ENCODE data around the gene C16orf92.
A peak's percentile ranks its signal among the peaks of the same experiment; 100 is the strongest.

The C16orf92 gene

GRCh38 chr16:30054451-30054850 lies 31.5 kb downstream of the C16orf92 start:
- no peak overlapping the region for H3K4me3 ChIP-seq (ENCODE audit: low read depth in 1 of 2, low read length in 2 of 2)
- H3K27ac ChIP-seq (ENCODE audit: low read length): no peak overlapping the region
- peaks cover 6 to 8% of the 10 kb centered on the region in 2 donors for H3K4me1 ChIP-seq (ENCODE audit: control insufficient read depth in 1 of 2, insufficient read depth in 2 of 2, low read length in 2 of 2)
- H3K27me3 ChIP-seq (ENCODE audit: low read depth, low read length): no peaks in the 10 kb centered on the region
- H3K36me3 ChIP-seq (ENCODE audit: control insufficient read depth in 1 of 2, insufficient read depth in 2 of 2, low read length in 2 of 2): no peaks in the 10 kb centered on the region
- no peaks in the 10 kb centered on the region for H3K9me3 ChIP-seq (ENCODE audit: control insufficient read depth in 1 of 2, low read length in 2 of 2)

GRCh38 chr16:30054959-30055553 lies 32.1 kb downstream of the C16orf92 start:
- no peak overlapping the region for H3K4me3 ChIP-seq (ENCODE audit: low read depth in 1 of 2, low read length in 2 of 2)
- H3K27me3 ChIP-seq (ENCODE audit: low read depth, low read length): no peaks in the 10 kb centered on the region
- H3K27ac ChIP-seq (ENCODE audit: low read length): no peak overlapping the region
- peaks cover 6 to 8% of the 10 kb centered on the region in 2 donors for H3K4me1 ChIP-seq (ENCODE audit: control insufficient read depth in 1 of 2, insufficient read depth in 2 of 2, low read length in 2 of 2)
- H3K36me3 ChIP-seq (ENCODE audit: control insufficient read depth in 1 of 2, insufficient read depth in 2 of 2, low read length in 2 of 2): no peaks in the 10 kb centered on the region
- no peaks in the 10 kb centered on the region for H3K9me3 ChIP-seq (ENCODE audit: control insufficient read depth in 1 of 2, low read length in 2 of 2)

- no peak overlapping the region for H3K27ac ChIP-seq (ENCODE audit: low read length)
- H3K9me3 ChIP-seq (ENCODE audit: control insufficient read depth in 1 of 2, low read length in 2 of 2): no peaks in the 10 kb centered on the region
- H3K4me1 ChIP-seq (ENCODE audit: control insufficient read depth in 1 of 2, insufficient read depth in 2 of 2, low read length in 2 of 2): peaks cover 5 to 13% of the 10 kb centered on the region in 2 donors
- H3K36me3 ChIP-seq (ENCODE audit: control insufficient read depth in 1 of 2, insufficient read depth in 2 of 2, low read length in 2 of 2): peaks cover 0 to 5% of the 10 kb centered on the region in 2 donors
- H3K27me3 ChIP-seq (ENCODE audit: low read depth, low read length): no peaks in the 10 kb centered on the region
- no peak overlapping the region for H3K4me3 ChIP-seq (ENCODE audit: low read depth in 1 of 2, low read length in 2 of 2)
These were observed 37.3 kb downstream of the C16orf92 start for GRCh38 chr16:30060346-30060745.

GRCh38 chr16:30060836-30061554 lies 38.0 kb downstream of the C16orf92 start:
- H3K4me1 ChIP-seq (ENCODE audit: control insufficient read depth in 1 of 2, insufficient read depth in 2 of 2, low read length in 2 of 2): peaks cover 5 to 13% of the 10 kb centered on the region in 2 donors
- H3K4me3 ChIP-seq (ENCODE audit: low read depth in 1 of 2, low read length in 2 of 2): no peak overlapping the region
- no peaks in the 10 kb centered on the region for H3K27me3 ChIP-seq (ENCODE audit: low read depth, low read length)
- peaks cover 0 to 8% of the 10 kb centered on the region in 2 donors for H3K36me3 ChIP-seq (ENCODE audit: control insufficient read depth in 1 of 2, insufficient read depth in 2 of 2, low read length in 2 of 2)
- no peaks in the 10 kb centered on the region for H3K9me3 ChIP-seq (ENCODE audit: control insufficient read depth in 1 of 2, low read length in 2 of 2)
- no peak overlapping the region for H3K27ac ChIP-seq (ENCODE audit: low read length)

GRCh38 chr16:30063278-30063892 lies 40.4 kb downstream of the C16orf92 start:
- Histone ChIP-seq H3K36me3 (ENCODE audit: control insufficient read depth in 1 of 2, insufficient read depth in 2 of 2, low read length in 2 of 2) (peaks cover 10 to 15% of the 10 kb centered on the region in 2 donors), H3K27me3 (ENCODE audit: low read depth, low read length) (no peaks in the 10 kb centered on the region), H3K9me3 (ENCODE audit: control insufficient read depth in 1 of 2, low read length in 2 of 2) (no peaks in the 10 kb centered on the region), H3K27ac (ENCODE audit: low read length) (peak overlapping the region; percentile 98), H3K4me1 (ENCODE audit: control insufficient read depth in 1 of 2, insufficient read depth in 2 of 2, low read length in 2 of 2) (peaks cover 15 to 30% of the 10 kb centered on the region in 2 donors), H3K4me3 (ENCODE audit: low read depth in 1 of 2, low read length in 2 of 2) (peak overlapping the region; percentile 77 to 97)

GRCh38 chr16:30063893-30064728 lies 41.1 kb downstream of the C16orf92 start:
- peak overlapping the region; percentile 77 to 97 for H3K4me3 ChIP-seq (ENCODE audit: low read depth in 1 of 2, low read length in 2 of 2)
- peaks cover 15 to 37% of the 10 kb centered on the region in 2 donors for H3K4me1 ChIP-seq (ENCODE audit: control insufficient read depth in 1 of 2, insufficient read depth in 2 of 2, low read length in 2 of 2)
- H3K27ac ChIP-seq (ENCODE audit: low read length): peak overlapping the region; percentile 98
- H3K9me3 ChIP-seq (ENCODE audit: control insufficient read depth in 1 of 2, low read length in 2 of 2): no peaks in the 10 kb centered on the region
- no peaks in the 10 kb centered on the region for H3K27me3 ChIP-seq (ENCODE audit: low read depth, low read length)
- H3K36me3 ChIP-seq (ENCODE audit: control insufficient read depth in 1 of 2, insufficient read depth in 2 of 2, low read length in 2 of 2): peaks cover 17 to 22% of the 10 kb centered on the region in 2 donors

GRCh38 chr16:30064729-30065101 lies 41.7 kb downstream of the C16orf92 start:
- H3K9me3 ChIP-seq (ENCODE audit: control insufficient read depth in 1 of 2, low read length in 2 of 2): no peaks in the 10 kb centered on the region
- peak overlapping the region; percentile 98 for H3K27ac ChIP-seq (ENCODE audit: low read length)
- H3K36me3 ChIP-seq (ENCODE audit: control insufficient read depth in 1 of 2, insufficient read depth in 2 of 2, low read length in 2 of 2): peaks cover 23 to 28% of the 10 kb centered on the region in 2 donors
- peaks cover 21 to 43% of the 10 kb centered on the region in 2 donors for H3K4me1 ChIP-seq (ENCODE audit: control insufficient read depth in 1 of 2, insufficient read depth in 2 of 2, low read length in 2 of 2)
- H3K4me3 ChIP-seq (ENCODE audit: low read depth in 1 of 2, low read length in 2 of 2): peak overlapping the region; percentile 77 to 97
- no peaks in the 10 kb centered on the region for H3K27me3 ChIP-seq (ENCODE audit: low read depth, low read length)

- Histone ChIP-seq H3K36me3 (ENCODE audit: control insufficient read depth in 1 of 2, insufficient read depth in 2 of 2, low read length in 2 of 2) (peaks cover 29 to 34% of the 10 kb centered on the region in 2 donors), H3K4me1 (ENCODE audit: control insufficient read depth in 1 of 2, insufficient read depth in 2 of 2, low read length in 2 of 2) (peaks cover 24 to 49% of the 10 kb centered on the region in 2 donors), H3K27me3 (ENCODE audit: low read depth, low read length) (no peaks in the 10 kb centered on the region), H3K27ac (ENCODE audit: low read length) (peak within 1 kb of the TSS; percentile 98), H3K4me3 (ENCODE audit: low read depth in 1 of 2, low read length in 2 of 2) (peak within 1 kb of the TSS; percentile 96 to 97), H3K9me3 (ENCODE audit: control insufficient read depth in 1 of 2, low read length in 2 of 2) (no peaks in the 10 kb centered on the region)
These were observed 42.3 kb downstream of the C16orf92 start, which contains the start of gene ALDOA for GRCh38 chr16:30065102-30065942. TSS of gene ALDOA (plus strand) at chr16:30065760. CDS start at chr16:30066898, 1,138 bp downstream.

GRCh38 chr16:30065943-30066760 lies 43.2 kb downstream of the C16orf92 start:
- no peaks in the 10 kb centered on the region for H3K27me3 ChIP-seq (ENCODE audit: low read depth, low read length)
- H3K4me1 ChIP-seq (ENCODE audit: control insufficient read depth in 1 of 2, insufficient read depth in 2 of 2, low read length in 2 of 2): peaks cover 24 to 53% of the 10 kb centered on the region in 2 donors
- peak overlapping the region; percentile 96 for H3K27ac ChIP-seq (ENCODE audit: low read length)
- H3K9me3 ChIP-seq (ENCODE audit: control insufficient read depth in 1 of 2, low read length in 2 of 2): no peaks in the 10 kb centered on the region
- H3K36me3 ChIP-seq (ENCODE audit: control insufficient read depth in 1 of 2, insufficient read depth in 2 of 2, low read length in 2 of 2): peaks cover 34 to 43% of the 10 kb centered on the region in 2 donors
- peak overlapping the region; percentile 96 to 97 for H3K4me3 ChIP-seq (ENCODE audit: low read depth in 1 of 2, low read length in 2 of 2)

Data from muscle layer of duodenum (tissue), 2 donors.